ENCODE measurements around the gene ZBTB7C. TPM values are rescaled to one million over a fixed set of nuclear protein-coding genes. Genes with fewer than 3 reads are reported as not detected.

ZBTB7C gene
- total RNA-seq, 1 donor from 2014 or later: under 0.01 TPM

DNA sequence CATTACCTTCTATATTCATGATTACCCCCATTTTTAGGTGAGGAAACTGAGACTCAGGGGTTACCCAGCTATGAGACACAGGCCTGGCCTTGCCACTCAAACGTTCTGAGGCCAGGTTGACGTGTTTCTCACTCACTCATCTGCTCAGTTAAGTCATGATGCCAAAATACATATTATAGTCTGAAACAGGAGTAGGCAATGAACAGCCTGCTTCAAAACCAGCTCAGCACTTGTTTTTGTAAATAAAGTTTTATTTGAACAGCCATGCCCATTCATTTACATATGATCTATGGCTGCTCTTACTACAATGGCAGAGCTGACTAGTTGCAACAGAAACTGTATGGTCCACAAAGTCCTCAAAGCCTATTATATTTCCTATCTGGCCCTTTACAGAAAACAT, 404.6 kb downstream of the ZBTB7C start:
- peak in 1 of 2 donors; percentile 11 for DNase-seq (ENCODE audit: low read depth in 2 of 2)

DNA sequence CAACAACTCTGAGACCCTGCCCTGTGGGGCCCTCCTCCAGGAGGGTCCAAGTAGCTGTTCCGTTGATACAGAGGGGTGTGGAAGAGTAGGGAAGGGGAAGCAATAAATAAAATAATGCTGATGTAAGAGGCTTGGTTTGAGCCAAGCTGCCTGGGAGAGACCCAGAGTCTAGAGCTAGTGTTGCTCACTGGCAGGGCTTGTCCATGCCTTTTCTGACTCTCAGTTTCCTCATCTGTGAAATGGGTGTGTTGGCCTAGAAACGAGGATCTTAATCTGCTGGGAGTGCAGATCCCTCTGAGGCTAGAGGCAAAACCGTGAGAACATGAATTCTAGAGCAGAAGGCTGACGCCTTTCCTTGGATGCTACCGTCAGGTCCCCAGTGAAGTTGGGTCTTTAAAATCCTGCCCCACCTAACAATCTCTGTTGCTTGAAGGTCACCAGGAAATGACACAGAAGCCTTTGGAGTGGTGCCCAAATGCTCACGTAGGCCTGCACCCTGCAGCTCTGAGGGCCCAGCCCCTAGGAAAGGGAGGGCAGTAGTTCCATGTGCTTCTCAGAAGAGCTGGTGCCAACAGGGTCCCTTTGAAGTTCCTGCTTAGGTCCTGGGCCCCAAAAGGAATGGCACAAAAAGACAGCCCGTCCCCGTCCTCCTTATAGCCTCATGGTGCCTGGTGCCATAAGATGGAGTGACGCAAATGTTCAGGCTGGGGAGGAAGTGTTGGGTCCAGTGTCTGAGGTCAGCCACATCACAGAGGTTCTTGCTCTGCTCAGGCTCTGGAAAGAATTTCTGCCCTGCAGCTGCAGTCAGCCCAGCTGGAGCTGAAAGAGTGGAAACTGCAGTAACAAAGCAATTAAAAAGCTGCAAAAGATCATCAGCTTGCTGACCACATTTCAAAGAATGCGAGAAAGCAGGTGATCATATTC, 405.5 kb downstream of the ZBTB7C start:
- peak; percentile 32 to 89 for DNase-seq (ENCODE audit: low read depth in 2 of 2)

DNA sequence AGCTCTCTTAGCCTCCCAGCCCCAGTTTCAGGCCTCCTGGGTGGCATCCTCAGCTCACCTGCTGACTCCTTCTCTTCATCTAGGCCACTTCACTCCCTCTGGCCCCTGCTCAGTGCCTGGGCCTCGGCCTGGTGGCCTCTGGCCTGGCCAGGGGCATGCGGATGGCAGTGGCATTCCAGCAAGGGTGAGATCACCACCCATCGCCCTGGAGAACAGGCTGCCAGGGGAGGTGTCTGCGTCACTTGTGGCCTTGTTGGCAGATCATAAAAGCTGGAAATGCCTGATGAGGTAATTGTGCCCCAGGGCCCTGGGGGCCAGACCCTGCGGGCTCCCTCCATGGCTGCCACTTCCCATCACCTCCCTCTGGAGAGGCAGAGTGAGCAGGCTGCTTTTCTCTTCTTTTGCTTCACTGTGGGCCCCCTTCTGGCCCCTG, 406.2 kb downstream of the ZBTB7C start:
- DNase-seq (ENCODE audit: low read depth in 2 of 2): peak; percentile 81 to 82

GRCh38 chr18:48000701-48001100, 408.5 kb downstream of the ZBTB7C start:
- DNase-seq (ENCODE audit: low read depth in 2 of 2): no peak

DNA sequence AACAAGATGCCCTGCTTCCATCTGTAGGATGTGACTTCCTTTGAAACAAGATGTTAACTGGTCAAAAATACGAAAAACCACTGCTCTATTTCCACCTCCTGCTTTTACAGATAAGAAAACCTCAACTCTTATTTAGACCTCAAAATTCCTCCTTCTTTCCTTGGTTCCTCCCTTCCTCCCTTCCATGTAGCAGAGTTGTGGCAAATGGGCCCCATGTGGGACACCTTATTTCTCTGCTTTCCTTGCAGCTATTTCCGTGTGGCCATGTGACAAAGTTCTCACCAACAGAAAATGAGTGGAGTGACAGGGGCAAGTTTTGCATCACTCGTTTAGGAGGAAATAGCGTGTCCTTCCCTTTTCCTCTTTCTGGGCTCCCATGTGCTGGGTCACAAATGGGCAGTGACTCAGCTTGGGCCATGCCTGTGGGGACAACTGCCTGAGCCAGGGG, 409.4 kb downstream of the ZBTB7C start:
- DNase-seq (ENCODE audit: low read depth in 2 of 2): peak; percentile 37 to 52

- no peak for DNase-seq (ENCODE audit: low read depth in 2 of 2)
Measured at GRCh38 chr18:47997338-47997780, 411.8 kb downstream of the ZBTB7C start.

DNA sequence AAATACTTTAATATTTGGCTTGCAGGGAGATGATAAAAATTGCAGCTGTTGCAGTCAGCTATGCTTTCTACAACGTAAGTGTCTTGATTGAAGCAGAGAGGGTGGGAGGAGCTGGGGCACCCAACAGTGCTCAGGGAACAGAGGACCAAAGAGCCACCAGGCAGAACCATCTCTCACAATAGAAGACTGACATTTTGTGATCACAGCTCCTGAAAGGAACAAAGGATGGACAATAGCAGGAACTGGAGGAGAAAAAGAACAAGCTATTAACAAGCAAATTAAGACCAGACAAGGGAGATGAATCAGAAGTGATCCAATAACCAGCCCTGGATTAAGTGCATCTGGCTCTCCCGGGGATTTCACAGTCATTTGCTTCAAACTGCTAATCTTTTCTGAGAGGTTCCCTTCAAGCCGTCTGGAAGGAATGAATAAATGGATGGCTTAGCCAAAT, 413.1 kb downstream of the ZBTB7C start:
- no peak for DNase-seq (ENCODE audit: low read depth in 2 of 2)

- DNase-seq (ENCODE audit: low read depth in 2 of 2): no peak
Measured at GRCh38 chr18:47995654-47996053, 413.5 kb downstream of the ZBTB7C start.

DNA sequence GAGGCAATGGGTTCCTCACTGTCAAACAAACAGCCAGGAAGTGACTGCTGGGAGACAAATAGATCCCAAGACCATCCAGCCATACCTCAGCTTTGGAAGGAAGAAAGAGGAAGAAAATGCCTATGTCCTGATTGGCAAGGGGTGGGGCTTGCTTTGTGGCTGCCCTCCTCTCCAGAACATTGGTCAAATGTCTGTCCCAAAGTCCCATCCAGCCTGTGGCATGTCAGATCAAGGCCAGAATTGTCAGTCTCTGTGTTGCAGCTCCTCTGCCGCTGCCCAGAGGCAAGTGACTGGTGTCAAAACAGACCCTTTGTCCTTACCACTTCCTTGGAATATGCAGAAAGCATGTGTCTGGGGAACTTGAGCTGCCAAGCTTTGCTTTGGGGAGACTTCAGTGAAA, 415.8 kb downstream of the ZBTB7C start:
- no peak for DNase-seq (ENCODE audit: low read depth in 2 of 2)

DNA sequence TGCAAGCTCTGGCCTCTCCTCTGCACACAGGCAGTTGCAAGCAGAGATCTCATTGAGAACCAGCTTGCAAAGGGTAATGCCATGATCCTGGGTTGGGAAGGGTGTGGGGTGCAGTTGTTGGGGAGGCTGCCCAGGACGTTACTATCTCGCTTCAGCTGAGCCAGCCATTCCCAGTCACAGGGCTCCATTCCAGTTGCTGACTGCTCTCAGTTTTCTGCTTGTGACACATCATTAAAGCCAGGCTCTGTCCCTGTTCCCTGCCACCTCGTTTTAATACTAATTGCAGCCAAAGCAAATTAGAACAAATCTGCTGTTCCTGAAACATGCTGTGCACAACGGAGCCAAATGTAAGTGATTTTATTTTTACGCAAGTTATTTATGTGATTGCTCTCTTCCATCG, 416.2 kb downstream of the ZBTB7C start:
- no peak for DNase-seq (ENCODE audit: low read depth in 2 of 2)

GRCh38 chr18:47992266-47992665, 416.9 kb downstream of the ZBTB7C start:
- DNase-seq (ENCODE audit: low read depth in 2 of 2): no peak

DNA sequence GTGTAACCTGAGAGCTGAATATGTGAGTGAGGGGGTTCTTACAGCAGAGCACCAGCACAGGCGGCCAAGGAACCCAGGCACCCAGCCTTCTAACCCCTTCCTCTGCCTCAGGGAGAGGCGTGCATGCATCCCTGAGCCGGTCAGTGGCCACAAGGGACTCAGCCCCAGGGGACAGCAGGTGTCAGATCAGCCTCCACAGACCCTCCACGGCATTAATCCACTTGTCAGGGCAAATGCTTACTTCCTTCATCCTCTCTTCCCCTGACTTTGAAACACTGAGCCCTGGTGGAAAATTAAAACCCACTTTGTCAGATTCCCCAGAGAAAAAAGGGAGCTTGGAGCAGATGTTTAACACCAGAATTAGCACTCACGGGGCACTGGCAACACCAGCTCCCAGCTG, 418.2 kb downstream of the ZBTB7C start:
- no peak for DNase-seq (ENCODE audit: low read depth in 2 of 2)

- DNase-seq (ENCODE audit: low read depth in 2 of 2): no peak
Measured at GRCh38 chr18:47987388-47987699, 421.8 kb downstream of the ZBTB7C start.

- DNase-seq (ENCODE audit: low read depth in 2 of 2): no peak
Measured at GRCh38 chr18:47986620-47987387, 422.4 kb downstream of the ZBTB7C start.

- DNase-seq (ENCODE audit: low read depth in 2 of 2): no peak
Measured at GRCh38 chr18:47985866-47986265, 423.3 kb downstream of the ZBTB7C start.

- DNase-seq (ENCODE audit: low read depth in 2 of 2): no peak
Measured at GRCh38 chr18:47984991-47985390, 424.2 kb downstream of the ZBTB7C start.

GRCh38 chr18:47983946-47984345, 425.2 kb downstream of the ZBTB7C start:
- no peak for DNase-seq (ENCODE audit: low read depth in 2 of 2)

DNA sequence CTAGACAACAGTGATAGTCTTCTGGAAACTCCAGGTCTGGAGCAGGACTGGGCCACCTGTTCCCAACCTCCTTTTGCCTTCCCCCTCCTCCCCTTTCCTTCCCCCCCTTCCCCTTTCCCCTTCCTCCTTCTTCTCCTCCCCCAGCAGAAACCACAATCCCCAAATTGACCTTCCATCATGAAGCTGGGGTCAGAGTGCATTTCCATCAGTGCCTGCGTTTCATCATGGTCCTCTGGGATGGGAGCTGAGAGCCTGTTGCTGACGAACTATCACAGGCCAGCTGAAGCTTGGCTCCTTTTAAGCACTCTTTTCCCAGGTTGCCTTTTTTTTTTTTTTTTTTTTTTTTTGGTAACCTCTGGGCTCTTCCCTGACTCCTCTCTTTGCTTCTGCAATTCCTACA, 426.1 kb downstream of the ZBTB7C start:
- no peak for DNase-seq (ENCODE audit: low read depth in 2 of 2)

DNA sequence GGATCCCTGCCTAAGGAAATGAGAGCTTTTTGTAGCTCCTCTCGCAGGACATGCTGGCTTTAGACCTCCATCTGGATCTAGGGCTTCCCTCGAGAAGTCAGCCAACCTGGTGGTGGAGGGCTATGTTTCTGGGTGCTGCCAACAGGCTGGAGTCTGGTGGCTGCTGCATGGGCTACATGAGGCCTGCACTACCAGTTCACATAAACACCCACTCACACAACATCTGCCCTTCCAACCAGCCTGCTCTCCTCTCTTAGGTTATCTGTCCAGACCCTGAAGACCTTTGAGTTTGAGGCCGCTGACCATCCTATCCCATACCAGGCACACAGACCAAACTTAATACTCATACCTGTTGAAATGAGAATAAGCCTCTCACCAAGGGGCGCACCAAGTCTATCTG, 427.4 kb downstream of the ZBTB7C start:
- no peak for DNase-seq (ENCODE audit: low read depth in 2 of 2)

DNA sequence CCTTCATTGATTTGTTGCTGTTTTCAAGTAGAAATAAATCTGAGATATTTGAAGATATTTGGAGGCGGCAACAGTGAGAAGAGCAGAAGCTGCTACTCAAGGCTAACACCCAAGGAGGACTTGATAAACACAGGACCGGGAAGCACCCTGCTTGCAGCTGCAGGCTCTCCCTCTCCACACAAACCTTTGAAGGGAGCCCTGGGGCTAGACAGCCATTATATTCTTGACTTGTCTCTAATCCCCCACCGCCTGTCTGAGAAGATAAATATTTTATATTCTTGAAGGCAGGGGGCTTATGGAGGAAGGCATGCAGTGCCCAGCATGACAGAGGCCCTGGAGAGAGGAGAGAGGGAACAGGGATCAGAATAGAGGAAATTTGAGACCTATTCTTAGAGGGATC, 427.9 kb downstream of the ZBTB7C start:
- no peak for DNase-seq (ENCODE audit: low read depth in 2 of 2)

DNA sequence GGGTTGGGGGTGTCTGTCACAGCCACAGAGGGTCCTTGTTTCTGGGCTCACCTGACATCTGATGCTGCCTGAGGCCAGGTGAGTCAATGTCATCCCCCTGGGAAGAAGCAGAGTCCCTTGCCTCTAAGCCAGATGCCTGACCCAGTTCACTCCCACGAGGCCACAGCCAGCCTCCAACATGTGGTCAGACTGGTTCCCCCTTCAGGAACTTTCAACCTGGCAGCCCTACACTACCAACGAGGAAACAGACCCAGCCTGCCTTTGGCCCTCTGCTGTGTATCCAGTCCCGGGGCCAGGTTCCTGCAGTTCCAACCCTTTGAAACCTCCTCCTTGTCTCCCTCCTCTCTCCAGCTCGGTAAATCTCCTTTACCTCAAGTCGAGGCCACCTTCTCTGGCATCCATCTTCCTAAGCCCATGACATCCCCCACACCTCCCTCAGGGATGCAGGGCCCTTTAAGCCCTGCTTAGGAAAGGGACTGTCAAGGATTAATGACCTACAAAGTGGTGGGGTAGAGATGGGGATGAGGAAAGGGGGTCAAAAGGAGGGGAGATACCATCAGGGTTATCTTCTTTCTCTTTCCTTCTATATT, 429.5 kb downstream of the ZBTB7C start:
- DNase-seq (ENCODE audit: low read depth in 2 of 2): no peak

DNA sequence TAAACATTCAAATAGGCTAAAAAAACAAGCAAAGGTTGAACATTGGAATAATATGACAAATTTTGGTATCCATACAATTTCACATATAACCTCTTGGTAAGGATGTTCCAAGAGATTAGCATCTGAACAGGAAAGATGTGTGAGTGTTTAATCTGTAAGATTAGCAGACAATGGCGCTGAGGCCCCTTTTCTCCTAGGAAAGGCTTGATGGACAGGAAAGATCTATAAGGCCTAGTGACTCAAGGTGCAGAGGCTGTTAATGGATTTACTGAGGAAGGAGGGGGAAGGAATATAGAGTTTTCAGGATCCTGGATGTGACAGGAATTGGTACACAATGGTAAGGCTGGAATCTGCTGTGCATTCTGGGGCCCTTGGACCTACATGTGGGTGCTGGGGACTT, 430.6 kb downstream of the ZBTB7C start:
- DNase-seq (ENCODE audit: low read depth in 2 of 2): no peak

Data from lung microvascular endothelial cell (primary cell).